Neural progenitor cell (in vitro differentiated cells): ENCODE results near the gene SPINT1.

ENCODE experiments used
- CTCF ChIP-seq: fragments of 200-600 bp; sonication (generic); IDR thresholded peaks from 2 replicates; pipeline ENCODE4 v1.5.1; 2017; ENCODE audit warnings: antibody characterized with exemption, mild to moderate bottlenecking
- EZH2 ChIP-seq: fragments of 200-600 bp; sonication (generic); IDR thresholded peaks from 2 replicates; pipeline ENCODE4 v1.6.1; 2017; ENCODE audit warnings: antibody characterized with exemption, mild to moderate bottlenecking, moderate library complexity

GRCh38 chr15:40807028-40807887 is 36.6 kb upstream of the SPINT1 start, which contains the start of the genes DNAJC17 and ZFYVE19:
- TF ChIP-seq CTCF (peak; percentile 18), EZH2 (no peak)
